Chondrocyte (in vitro differentiated cells): ENCODE results near the gene BTN2A1. TPM values are rescaled to one million over a fixed set of nuclear protein-coding genes. Genes with fewer than 3 reads are reported as not detected.

Source experiments
- DNase-seq: peaks from one replicate; pipeline ENCODE4 v3.0.0; 2021; ENCODE audit warnings: mixed read lengths, low spot score
- H3K27ac Mint-ChIP-seq: one replicate; pipeline ENCODE4 v1.8.0; 2021; ENCODE audit warnings: mild to moderate bottlenecking, moderate library complexity, mixed read lengths; ENCODE audit not compliant: unreplicated experiment
- H3K27me3 Mint-ChIP-seq: 2 replicates; pipeline ENCODE4 v1.8.0; 2021; ENCODE audit warnings: low read depth, mixed read lengths
- H3K36me3 Mint-ChIP-seq: 2 replicates; pipeline ENCODE4 v1.8.0; 2021; ENCODE audit warnings: low read depth, mixed read lengths
- H3K4me1 Mint-ChIP-seq: 2 replicates; pipeline ENCODE4 v1.8.0; 2021; ENCODE audit warnings: low read depth, mild to moderate bottlenecking, mixed read lengths
- H3K4me3 Mint-ChIP-seq: one replicate; pipeline ENCODE4 v1.8.0; 2021; ENCODE audit warnings: mild to moderate bottlenecking, moderate library complexity, mixed read lengths; ENCODE audit not compliant: unreplicated experiment
- H3K9me3 Mint-ChIP-seq: 2 replicates; pipeline ENCODE4 v1.8.0; 2021; ENCODE audit warnings: low read depth, mixed read lengths
- total RNA-seq: library from RNA; stranded (reverse); gene quantifications from 3 replicates; pipeline ENCODE4 v1.2.1, GENCODE V29; 2021
- TF ChIP-seq, protein P1 (sequence below): fragments of 200-600 bp; sonication (generic); IDR thresholded peaks from 2 replicates; pipeline ENCODE4 v1.5.0; 2021; ENCODE audit warnings: antibody characterized with exemption, mild to moderate bottlenecking, moderate library complexity

Gene BTN2A1
- total RNA-seq, 1 donor from 2014 or later: 33.6 TPM

DNA sequence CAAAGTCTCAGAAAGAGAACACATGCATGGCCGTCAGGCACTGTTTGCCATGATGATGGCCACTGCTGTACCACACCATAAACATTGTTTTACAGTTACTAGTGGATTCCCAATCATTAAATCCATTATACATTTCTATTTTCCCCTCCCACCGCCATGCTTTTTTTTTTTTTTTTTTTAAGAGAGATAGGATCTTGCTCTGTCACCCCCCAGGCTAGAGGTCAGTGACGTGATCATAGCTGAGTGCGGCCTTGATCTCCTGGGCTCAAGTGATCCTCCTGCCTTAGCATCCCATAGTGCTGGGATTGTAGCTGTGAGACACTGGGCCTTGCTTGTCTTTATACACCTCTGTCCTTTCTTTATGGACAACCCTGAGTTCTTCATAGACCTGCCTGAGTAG lies 21.7 kb upstream of the BTN2A1 start:
- peaks cover 50% of the 10 kb centered on the region for H3K4me1 Mint-ChIP-seq
- peaks cover 13% of the 10 kb centered on the region for H3K36me3 Mint-ChIP-seq
- peaks cover 8% of the 10 kb centered on the region for H3K9me3 Mint-ChIP-seq
- no peak overlapping the region for H3K4me3 Mint-ChIP-seq
- DNase-seq: no peak
- H3K27me3 Mint-ChIP-seq: no peaks in the 10 kb centered on the region
- TF ChIP-seq, protein P1, sequence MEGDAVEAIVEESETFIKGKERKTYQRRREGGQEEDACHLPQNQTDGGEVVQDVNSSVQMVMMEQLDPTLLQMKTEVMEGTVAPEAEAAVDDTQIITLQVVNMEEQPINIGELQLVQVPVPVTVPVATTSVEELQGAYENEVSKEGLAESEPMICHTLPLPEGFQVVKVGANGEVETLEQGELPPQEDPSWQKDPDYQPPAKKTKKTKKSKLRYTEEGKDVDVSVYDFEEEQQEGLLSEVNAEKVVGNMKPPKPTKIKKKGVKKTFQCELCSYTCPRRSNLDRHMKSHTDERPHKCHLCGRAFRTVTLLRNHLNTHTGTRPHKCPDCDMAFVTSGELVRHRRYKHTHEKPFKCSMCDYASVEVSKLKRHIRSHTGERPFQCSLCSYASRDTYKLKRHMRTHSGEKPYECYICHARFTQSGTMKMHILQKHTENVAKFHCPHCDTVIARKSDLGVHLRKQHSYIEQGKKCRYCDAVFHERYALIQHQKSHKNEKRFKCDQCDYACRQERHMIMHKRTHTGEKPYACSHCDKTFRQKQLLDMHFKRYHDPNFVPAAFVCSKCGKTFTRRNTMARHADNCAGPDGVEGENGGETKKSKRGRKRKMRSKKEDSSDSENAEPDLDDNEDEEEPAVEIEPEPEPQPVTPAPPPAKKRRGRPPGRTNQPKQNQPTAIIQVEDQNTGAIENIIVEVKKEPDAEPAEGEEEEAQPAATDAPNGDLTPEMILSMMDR: no peak
- H3K27ac Mint-ChIP-seq: no peak overlapping the region

DNA sequence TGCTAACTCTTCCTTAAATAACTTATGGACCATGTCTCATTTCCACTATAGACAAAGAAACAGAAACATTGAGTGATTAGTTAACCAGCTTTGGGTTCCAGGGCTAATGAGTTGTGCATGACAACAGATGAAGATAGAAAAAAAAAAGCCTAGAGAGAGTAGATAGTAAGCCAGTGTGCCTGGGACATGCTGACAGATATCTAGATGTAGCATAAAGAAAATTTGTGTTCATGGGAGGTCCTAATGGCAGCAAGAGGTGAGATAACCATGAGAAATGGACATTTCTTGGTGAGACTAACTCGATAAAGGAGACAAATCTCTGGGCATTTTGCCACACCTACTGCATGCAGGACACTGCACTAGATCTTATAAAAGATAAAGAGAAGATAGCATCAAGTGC lies 20.2 kb upstream of the BTN2A1 start:
- no peak for DNase-seq
- H3K27me3 Mint-ChIP-seq: no peaks in the 10 kb centered on the region
- TF ChIP-seq, protein P1: no peak
- H3K36me3 Mint-ChIP-seq: peaks cover 9% of the 10 kb centered on the region
- no peak overlapping the region for H3K4me3 Mint-ChIP-seq
- no peak overlapping the region for H3K27ac Mint-ChIP-seq
- peaks cover 8% of the 10 kb centered on the region for H3K9me3 Mint-ChIP-seq
- H3K4me1 Mint-ChIP-seq: peaks cover 43% of the 10 kb centered on the region

DNA sequence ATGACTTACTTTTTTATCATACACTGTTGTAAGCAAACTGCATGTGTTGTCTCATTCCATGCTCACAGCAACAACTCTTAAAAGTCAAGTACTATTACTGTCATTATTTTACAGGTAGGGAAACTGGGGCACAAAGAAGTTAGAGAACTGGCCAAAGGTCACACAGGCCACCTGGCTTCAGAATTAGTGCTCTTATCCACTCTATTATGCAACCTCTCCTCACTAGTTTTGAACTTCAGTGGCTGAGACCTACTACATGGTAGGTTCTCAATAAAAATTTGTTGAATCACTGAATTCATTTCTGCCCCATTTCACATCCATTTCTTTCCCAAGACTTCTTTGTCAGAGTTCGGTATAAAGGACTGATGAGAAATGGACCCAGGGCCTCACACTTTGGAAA lies 19.8 kb upstream of the BTN2A1 start:
- H3K9me3 Mint-ChIP-seq: peaks cover 8% of the 10 kb centered on the region
- no peak overlapping the region for H3K4me3 Mint-ChIP-seq
- DNase-seq: no peak
- H3K36me3 Mint-ChIP-seq: peaks cover 9% of the 10 kb centered on the region
- H3K27me3 Mint-ChIP-seq: no peaks in the 10 kb centered on the region
- no peak overlapping the region for H3K27ac Mint-ChIP-seq
- H3K4me1 Mint-ChIP-seq: peaks cover 39% of the 10 kb centered on the region
- TF ChIP-seq, protein P1: no peak

DNA sequence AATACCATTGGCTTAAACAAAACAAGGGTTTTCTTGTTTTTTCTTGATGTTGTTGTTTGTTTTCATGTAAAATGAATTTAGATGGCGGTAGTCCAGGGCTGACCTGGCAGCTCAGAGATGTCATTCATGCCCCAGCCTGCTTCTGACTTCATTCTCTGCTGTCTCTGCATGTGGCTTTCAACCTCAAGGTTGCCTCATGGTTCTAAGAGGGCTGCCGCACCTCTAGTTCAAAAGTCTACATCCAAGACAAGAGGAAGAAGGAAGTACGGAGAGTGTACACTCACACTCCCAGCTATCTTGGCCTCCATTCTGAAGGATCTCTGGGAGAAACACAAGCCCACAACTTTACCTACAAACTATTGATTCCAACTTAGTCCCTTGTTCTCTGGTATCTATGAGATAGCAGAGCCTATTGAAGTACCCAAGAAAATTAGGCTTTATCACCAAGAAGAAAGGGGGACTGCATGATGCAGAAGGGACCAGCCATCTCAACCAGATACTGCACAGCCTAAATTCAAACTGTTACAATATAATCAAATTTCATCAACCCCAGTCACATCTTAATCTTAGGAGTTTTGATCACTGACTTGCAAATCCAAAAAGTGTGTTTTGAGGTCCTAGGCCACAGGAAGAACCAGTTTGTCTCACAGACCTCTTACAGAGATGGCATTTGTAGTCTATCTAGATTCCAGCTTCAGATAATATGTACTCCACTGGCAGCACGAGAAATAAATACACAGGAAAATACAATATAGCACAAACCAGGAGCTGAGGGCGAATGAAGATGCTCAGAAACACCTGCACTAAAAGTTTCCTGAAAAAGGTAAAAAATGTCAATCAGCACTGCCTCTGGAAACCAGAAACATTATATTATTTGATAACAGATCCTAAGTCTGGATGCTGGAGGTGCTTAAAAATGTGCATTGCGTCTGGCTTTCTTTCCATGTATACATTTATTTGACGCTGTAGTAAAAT lies 18.3 kb upstream of the BTN2A1 start:
- H3K9me3 Mint-ChIP-seq: peaks cover under 1% of the 10 kb centered on the region
- no peak for DNase-seq
- H3K27me3 Mint-ChIP-seq: no peaks in the 10 kb centered on the region
- peaks cover 4% of the 10 kb centered on the region for H3K36me3 Mint-ChIP-seq
- peaks cover 28% of the 10 kb centered on the region for H3K4me1 Mint-ChIP-seq
- H3K27ac Mint-ChIP-seq: peak overlapping the region; percentile 97
- TF ChIP-seq, protein P1: no peak
- peak overlapping the region; percentile 86 for H3K4me3 Mint-ChIP-seq

DNA sequence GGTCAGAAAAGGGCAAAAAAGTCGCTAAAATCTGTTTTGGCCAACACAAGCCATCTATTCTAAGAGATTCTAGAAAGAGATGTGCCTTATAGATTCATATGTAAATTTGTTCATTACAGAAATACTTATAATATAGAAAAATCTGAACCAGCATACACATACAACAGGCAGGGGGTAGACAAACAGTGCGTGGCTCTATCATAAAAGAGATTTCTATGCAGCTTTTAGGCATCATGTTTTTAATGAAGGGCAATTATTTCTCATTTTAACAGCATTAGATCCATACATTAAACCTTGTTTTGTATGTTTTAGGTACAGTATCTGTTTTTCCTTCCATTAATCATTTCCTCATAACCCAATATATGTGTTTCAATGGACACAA lies 16.8 kb upstream of the BTN2A1 start:
- Mint-ChIP-seq H3K27ac (peak overlapping the region; percentile 97), H3K36me3 (no peaks in the 10 kb centered on the region), H3K27me3 (no peaks in the 10 kb centered on the region), H3K4me3 (peak overlapping the region; percentile 86), H3K9me3 (no peaks in the 10 kb centered on the region), H3K4me1 (peaks cover 28% of the 10 kb centered on the region)
- TF ChIP-seq, protein P1: no peak
- no peak for DNase-seq
